GM08714 (cell line): ENCODE data around the gene NECAB2.

Experiments
- H3K4me3 ChIP-seq: fragments of 200-500 bp; sonication (Bioruptor generic); 2 replicates; pipeline ENCODE4 v1.5.1; 2014; ENCODE audit warnings: mild to moderate bottlenecking, low read length, inconsistent platforms
- ZNF274 ChIP-seq: IDR thresholded peaks from 2 replicates; pipeline ENCODE4 v1.6.1; 2012; ENCODE audit warnings: mild to moderate bottlenecking, low read depth, low read length

Gene NECAB2

GRCh38 chr16:84047206-84047605 is 79.2 kb downstream of the NECAB2 start:
- H3K4me3 ChIP-seq, result no peak overlapping the region

GRCh38 chr16:84047626-84048025 is 79.6 kb downstream of the NECAB2 start:
- no peak overlapping the region for H3K4me3 ChIP-seq
- no peak for TF ChIP-seq ZNF274

More at GRCh38 chr16:84047206-84047605, 79.2 kb downstream of the NECAB2 start:
- no peak for TF ChIP-seq ZNF274

GRCh38 chr16:84048270-84048669 is 80.2 kb downstream of the NECAB2 start:
- no peak for TF ChIP-seq ZNF274
- no peak overlapping the region for H3K4me3 ChIP-seq

GRCh38 chr16:84048871-84049270 is 80.8 kb downstream of the NECAB2 start:
- TF ChIP-seq ZNF274, result no peak
- no peak overlapping the region for H3K4me3 ChIP-seq

GRCh38 chr16:84049403-84050060 is 81.5 kb downstream of the NECAB2 start:
- H3K4me3 ChIP-seq, result no peak overlapping the region
- no peak for TF ChIP-seq ZNF274

GRCh38 chr16:84050316-84050715 is 82.3 kb downstream of the NECAB2 start:
- no peak for TF ChIP-seq ZNF274
- H3K4me3 ChIP-seq, result no peak overlapping the region

- H3K4me3 ChIP-seq, result no peak overlapping the region
- no peak for TF ChIP-seq ZNF274
Observed at GRCh38 chr16:84052071-84052622, 84.1 kb downstream of the NECAB2 start.
